ENCODE results near the gene SNRPF. TPM values are rescaled to one million over a fixed set of nuclear protein-coding genes. Genes with fewer than 3 reads are reported as not detected.
"Not testable (repeated sequence)": the region's sequence is repeated elsewhere in the genome, so short reads cannot be mapped to it uniquely, and the experiment has no call there.

Gene SNRPF
- 15.8 and 17.9 TPM in 2 replicates for total RNA-seq (2014; rRNA removed; shearing (Covaris generic))
- polyA plus RNA-seq (2015; cell fraction: cytosol; rRNA removed) = 21.8 and 31.8 TPM in 2 replicates
- polyA plus RNA-seq (2015; cell fraction: nucleus; rRNA removed) = 5.5 and 12.1 TPM in 2 replicates

- in situ Hi-C loops (cut with HindIII; ENCODE audit: low pct_unique_long_range_greater_than_20kb, low sequenced_read_pairs) = no loop called here
- peak; percentile 97 for DNase-seq (ENCODE audit: low read depth, low spot score)
Measured at GRCh38 chr12:95858451-95859343, at the start of gene SNRPF. SNRPF (plus strand) TSS chr12:95858952; CDS start chr12:95859074, 122 bp downstream.

GRCh38 chr12:95809000-95809680, 49.6 kb upstream of the SNRPF start:
- no peak for DNase-seq (ENCODE audit: low read depth, low spot score)
- in situ Hi-C loops (cut with HindIII; ENCODE audit: low pct_unique_long_range_greater_than_20kb, low sequenced_read_pairs) = no loop called here

- DNase-seq (ENCODE audit: low read depth, low spot score) = no peak
- in situ Hi-C loops (cut with HindIII; ENCODE audit: low pct_unique_long_range_greater_than_20kb, low sequenced_read_pairs) = no loop called here
Measured at GRCh38 chr12:95810411-95810810, 48.3 kb upstream of the SNRPF start.

- DNase-seq (ENCODE audit: low read depth, low spot score); in situ Hi-C loops (cut with HindIII; ENCODE audit: low pct_unique_long_range_greater_than_20kb, low sequenced_read_pairs): not testable (repeated sequence)
Measured at GRCh38 chr12:95812155-95812554, 46.6 kb upstream of the SNRPF start.

GRCh38 chr12:95815632-95816212, 43.0 kb upstream of the SNRPF start:
- in situ Hi-C loops (cut with HindIII; ENCODE audit: low pct_unique_long_range_greater_than_20kb, low sequenced_read_pairs) = no loop called here
- DNase-seq (ENCODE audit: low read depth, low spot score) = peak; percentile 59

GRCh38 chr12:95820096-95820703, 38.6 kb upstream of the SNRPF start:
- DNase-seq (ENCODE audit: low read depth, low spot score) = peak; percentile 77
- in situ Hi-C loops (cut with HindIII; ENCODE audit: low pct_unique_long_range_greater_than_20kb, low sequenced_read_pairs) = no loop called here

GRCh38 chr12:95829395-95829794, 29.4 kb upstream of the SNRPF start:
- in situ Hi-C loops (cut with HindIII; ENCODE audit: low pct_unique_long_range_greater_than_20kb, low sequenced_read_pairs) = no loop called here
- no peak for DNase-seq (ENCODE audit: low read depth, low spot score)

- no peak for DNase-seq (ENCODE audit: low read depth, low spot score)
- in situ Hi-C loops (cut with HindIII; ENCODE audit: low pct_unique_long_range_greater_than_20kb, low sequenced_read_pairs) = no loop called here
Measured at GRCh38 chr12:95830335-95831089, 28.2 kb upstream of the SNRPF start.

- in situ Hi-C loops (cut with HindIII; ENCODE audit: low pct_unique_long_range_greater_than_20kb, low sequenced_read_pairs) = no loop called here
- no peak for DNase-seq (ENCODE audit: low read depth, low spot score)
Measured at GRCh38 chr12:95834572-95834971, 24.2 kb upstream of the SNRPF start.

- in situ Hi-C loops (cut with HindIII; ENCODE audit: low pct_unique_long_range_greater_than_20kb, low sequenced_read_pairs) = no loop called here
Measured at GRCh38 chr12:95836185-95836609, 22.6 kb upstream of the SNRPF start.

GRCh38 chr12:95836630-95837239, 22.0 kb upstream of the SNRPF start:
- no peak for DNase-seq (ENCODE audit: low read depth, low spot score)
- in situ Hi-C loops (cut with HindIII; ENCODE audit: low pct_unique_long_range_greater_than_20kb, low sequenced_read_pairs) = no loop called here

More at GRCh38 chr12:95836185-95836609, 22.6 kb upstream of the SNRPF start:
- no peak for DNase-seq (ENCODE audit: low read depth, low spot score)

GRCh38 chr12:95837240-95838038, 21.3 kb upstream of the SNRPF start:
- in situ Hi-C loops (cut with HindIII; ENCODE audit: low pct_unique_long_range_greater_than_20kb, low sequenced_read_pairs) = no loop called here
- no peak for DNase-seq (ENCODE audit: low read depth, low spot score)

- no peak for DNase-seq (ENCODE audit: low read depth, low spot score)
- in situ Hi-C loops (cut with HindIII; ENCODE audit: low pct_unique_long_range_greater_than_20kb, low sequenced_read_pairs) = no loop called here
Measured at GRCh38 chr12:95838125-95838524, 20.6 kb upstream of the SNRPF start.

GRCh38 chr12:95842426-95842825, 16.3 kb upstream of the SNRPF start:
- DNase-seq (ENCODE audit: low read depth, low spot score) = not testable (repeated sequence)

GRCh38 chr12:95848575-95849388, 10.0 kb upstream of the SNRPF start:
- in situ Hi-C loops (cut with HindIII; ENCODE audit: low pct_unique_long_range_greater_than_20kb, low sequenced_read_pairs) = no loop called here
- peak; percentile 68 for DNase-seq (ENCODE audit: low read depth, low spot score)

More at GRCh38 chr12:95842426-95842825, 16.3 kb upstream of the SNRPF start:
- in situ Hi-C loops (cut with HindIII; ENCODE audit: low pct_unique_long_range_greater_than_20kb, low sequenced_read_pairs) = not testable (repeated sequence)

Measured in SK-MEL-5 (cell line).